Inflammatory macrophage (primary cell): ENCODE measurements around the gene CDX2.

Experiments used
- DNase-seq, 2 donors: peaks; one replicate each; pipeline ENCODE4 v3.0.0-alpha.2; 2020 to 2022

Gene CDX2

GRCh38 chr13:27928353-27928804 is 40.7 kb downstream of the CDX2 start:
- no peak for DNase-seq

GRCh38 chr13:27927444-27928352 is 41.4 kb downstream of the CDX2 start:
- DNase-seq, result no peak

DNA sequence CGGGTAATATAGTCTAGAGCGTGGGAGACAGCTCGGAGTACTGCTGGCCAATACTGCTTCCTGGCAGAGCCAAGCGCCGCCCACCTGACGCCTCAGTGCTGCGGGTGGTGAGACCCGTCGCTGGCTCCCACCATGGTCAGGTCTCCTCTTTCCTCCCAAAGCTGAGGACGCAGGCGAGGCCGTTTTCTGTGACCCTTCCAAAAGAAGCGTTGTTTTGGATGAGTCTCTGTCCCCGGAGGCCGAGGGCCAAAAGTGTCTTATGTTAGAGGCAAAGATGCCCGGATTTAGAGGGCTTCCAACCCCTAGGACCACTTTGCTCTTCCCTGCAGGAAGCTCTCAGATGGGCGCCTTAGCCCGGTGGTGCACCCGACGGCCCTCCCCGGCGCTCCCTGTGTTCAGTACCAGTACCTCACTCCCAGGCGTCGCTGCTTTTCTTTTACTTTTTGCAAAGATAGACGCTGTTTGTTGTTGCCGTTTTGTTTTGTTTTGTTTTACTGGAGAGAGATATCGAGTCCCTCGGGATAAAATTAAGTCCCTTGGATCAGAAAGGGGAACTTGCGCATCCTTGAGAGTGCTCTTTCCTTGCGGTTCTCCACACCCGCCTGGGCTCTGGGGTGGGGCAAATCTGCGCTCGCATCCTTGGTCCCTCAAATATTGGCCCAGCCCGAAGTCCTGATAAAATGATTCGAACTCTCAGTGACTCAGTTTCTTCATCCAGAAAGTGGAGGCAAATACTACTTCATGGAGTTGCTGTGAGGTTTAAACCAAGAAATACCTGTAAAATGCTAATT is 42.3 kb downstream of the CDX2 start:
- DNase-seq, result no peak

DNA sequence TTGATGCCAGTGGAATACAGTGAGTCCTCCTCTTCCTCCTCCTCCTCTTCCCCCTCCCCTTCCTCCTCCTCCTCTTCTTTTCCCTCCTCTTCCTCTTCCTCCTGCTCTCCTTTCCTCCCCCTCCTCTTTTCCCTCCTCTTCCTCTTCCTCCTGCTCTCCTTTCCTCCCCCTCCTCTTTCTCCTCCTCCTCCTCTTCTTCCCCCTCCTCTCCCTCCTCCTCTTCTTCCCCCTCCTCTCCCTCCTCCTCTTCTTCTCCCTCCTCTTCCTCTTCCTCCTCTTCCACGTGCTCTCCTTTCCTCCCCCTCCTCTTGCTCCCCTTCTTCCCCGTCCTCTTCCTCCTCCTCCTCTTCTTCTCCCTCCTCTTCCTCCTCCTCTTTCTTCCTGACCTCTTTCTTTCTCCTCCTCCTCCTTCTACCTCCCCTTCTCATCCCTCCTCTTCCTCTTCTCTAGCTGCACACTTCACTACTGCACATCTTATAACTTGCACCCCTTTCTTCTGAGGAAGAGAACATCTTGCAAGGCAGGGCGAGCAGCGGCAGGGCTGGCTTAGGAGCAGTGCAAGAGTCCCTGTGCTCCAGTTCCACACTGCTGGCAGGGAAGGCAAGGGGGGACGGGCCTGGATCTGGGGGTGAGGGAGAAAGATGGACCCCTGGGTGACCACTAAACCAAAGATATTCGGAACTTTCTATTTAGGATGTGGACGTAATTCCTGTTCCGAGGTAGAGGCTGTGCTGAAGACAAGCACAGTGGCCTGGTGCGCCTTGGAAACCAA is 43.7 kb downstream of the CDX2 start:
- DNase-seq, result no peak

DNA sequence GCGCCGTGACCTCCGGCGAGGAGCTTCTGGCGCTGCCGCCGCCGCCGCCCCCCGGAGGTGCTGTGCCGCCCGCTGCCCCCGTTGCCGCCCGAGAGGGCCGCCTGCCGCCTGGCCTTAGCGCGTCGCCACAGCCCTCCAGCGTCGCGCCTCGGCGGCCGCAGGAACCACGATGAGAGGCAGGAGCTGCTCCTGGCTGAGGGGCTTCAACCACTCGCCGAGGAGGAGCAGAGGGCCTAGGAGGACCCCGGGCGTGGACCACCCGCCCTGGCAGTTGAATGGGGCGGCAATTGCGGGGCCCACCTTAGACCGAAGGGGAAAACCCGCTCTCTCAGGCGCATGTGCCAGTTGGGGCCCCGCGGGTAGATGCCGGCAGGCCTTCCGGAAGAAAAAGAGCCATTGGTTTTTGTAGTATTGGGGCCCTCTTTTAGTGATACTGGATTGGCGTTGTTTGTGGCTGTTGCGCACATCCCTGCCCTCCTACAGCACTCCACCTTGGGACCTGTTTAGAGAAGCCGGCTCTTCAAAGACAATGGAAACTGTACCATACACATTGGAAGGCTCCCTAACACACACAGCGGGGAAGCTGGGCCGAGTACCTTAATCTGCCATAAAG is 44.5 kb downstream of the CDX2 start:
- no peak for DNase-seq

GRCh38 chr13:27923794-27924528 is 45.2 kb downstream of the CDX2 start:
- DNase-seq, result no peak

GRCh38 chr13:27922883-27923612 is 46.1 kb downstream of the CDX2 start:
- no peak for DNase-seq

GRCh38 chr13:27921961-27922882 is 46.9 kb downstream of the CDX2 start:
- DNase-seq, result no peak

DNA sequence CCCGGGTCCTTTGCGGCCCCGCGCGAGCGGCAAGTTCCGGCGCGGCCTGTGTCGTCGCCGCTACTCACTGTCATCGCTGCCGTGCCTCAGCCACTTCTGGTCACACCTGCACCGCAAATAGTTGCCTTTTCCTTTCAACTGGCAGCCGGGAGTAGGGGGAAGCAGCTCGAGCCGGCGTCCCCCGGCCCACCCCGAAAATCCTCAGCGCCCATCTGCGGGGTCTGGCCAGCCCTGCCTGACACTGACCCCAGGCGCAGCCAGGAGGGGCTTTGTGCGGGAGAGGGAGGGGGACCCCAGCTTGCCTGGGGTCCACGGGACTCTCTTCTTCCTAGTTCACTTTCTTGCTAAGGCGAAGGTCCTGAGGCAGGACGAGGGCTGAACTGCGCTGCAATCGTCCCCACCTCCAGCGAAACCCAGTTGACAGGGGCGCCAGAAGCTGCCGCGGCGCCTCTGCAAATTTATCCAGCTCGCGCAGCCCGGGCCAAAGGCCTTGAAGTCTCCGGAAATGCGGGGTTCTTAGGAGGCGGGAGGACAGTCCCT is 47.6 kb downstream of the CDX2 start:
- DNase-seq, result no peak

GRCh38 chr13:27920677-27921420 is 48.3 kb downstream of the CDX2 start:
- DNase-seq, result no peak

DNA sequence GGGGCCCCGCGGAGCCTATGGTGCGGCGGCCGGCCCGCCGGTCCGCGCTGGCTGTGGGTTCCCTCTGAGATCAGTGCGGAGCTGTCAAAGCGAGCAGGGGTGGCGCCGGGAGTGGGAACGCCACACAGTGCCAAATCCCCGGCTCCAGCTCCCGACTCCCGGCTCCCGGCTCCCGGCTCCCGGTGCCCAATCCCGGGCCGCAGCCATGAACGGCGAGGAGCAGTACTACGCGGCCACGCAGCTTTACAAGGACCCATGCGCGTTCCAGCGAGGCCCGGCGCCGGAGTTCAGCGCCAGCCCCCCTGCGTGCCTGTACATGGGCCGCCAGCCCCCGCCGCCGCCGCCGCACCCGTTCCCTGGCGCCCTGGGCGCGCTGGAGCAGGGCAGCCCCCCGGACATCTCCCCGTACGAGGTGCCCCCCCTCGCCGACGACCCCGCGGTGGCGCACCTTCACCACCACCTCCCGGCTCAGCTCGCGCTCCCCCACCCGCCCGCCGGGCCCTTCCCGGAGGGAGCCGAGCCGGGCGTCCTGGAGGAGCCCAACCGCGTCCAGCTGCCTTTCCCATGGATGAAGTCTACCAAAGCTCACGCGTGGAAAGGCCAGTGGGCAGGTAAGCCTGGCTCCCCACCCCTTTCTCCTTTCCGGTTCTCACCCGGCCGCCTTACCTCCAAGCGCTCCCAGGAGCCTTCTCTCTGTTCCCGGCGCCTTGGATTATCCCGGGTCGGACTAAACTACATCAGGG is 49.0 kb downstream of the CDX2 start, which contains the start of gene PDX1:
PDX1 (plus strand) TSS at position 67 of the 743 bp plus-strand sequence; CDS start at position 206, 139 bp downstream.
- no peak for DNase-seq

DNA sequence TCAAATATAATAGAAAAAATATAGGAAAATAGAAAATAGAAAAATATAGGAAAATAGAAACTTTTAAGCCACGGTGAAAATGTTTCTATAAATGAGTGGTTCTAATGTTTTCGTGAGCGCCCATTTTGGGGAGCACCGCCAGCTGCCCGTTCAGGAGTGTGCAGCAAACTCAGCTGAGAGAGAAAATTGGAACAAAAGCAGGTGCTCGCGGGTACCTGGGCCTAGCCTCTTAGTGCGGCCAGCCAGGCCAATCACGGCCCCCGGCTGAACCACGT is 49.5 kb downstream of the CDX2 start:
- DNase-seq, result peak in 1 of 2 donors; percentile 36

GRCh38 chr13:27918918-27919658 is 50.0 kb downstream of the CDX2 start:
- DNase-seq, result no peak

GRCh38 chr13:27918041-27918917 is 50.8 kb downstream of the CDX2 start:
- DNase-seq, result no peak

GRCh38 chr13:27917121-27917947 is 51.8 kb downstream of the CDX2 start:
- no peak for DNase-seq
